Fibroblast of lung (primary cell): ENCODE data around the gene WDR41. TPM values are rescaled to one million over a fixed set of nuclear protein-coding genes. Genes with fewer than 3 reads are reported as not detected.
"Not testable (repeated sequence)": the region's sequence is repeated elsewhere in the genome, so short reads cannot be mapped to it uniquely, and the experiment has no call there.

Experiments
- DNase-seq, 2 donors: peaks; one replicate each; pipeline versions ENCODE4 v3.0.0 to v3.0.0-alpha.2; 2010; ENCODE audit warnings: low read depth in 2 of 2
- H2AFZ ChIP-seq: 2 replicates; pipeline ENCODE4 v1.5.1; 2012; ENCODE audit warnings: low read length, control low read depth, inconsistent platforms
- H3K27ac ChIP-seq: 2 replicates; pipeline ENCODE4 v1.5.1; 2011; ENCODE audit warnings: low read length, control low read depth; ENCODE audit not compliant: insufficient read depth
- H3K27me3 ChIP-seq: 2 replicates; pipeline ENCODE4 v1.5.1; 2011; ENCODE audit warnings: mild to moderate bottlenecking, low read length; ENCODE audit not compliant: control insufficient read depth, insufficient read depth
- H3K36me3 ChIP-seq: 2 replicates; pipeline ENCODE4 v1.5.1; 2011; ENCODE audit warnings: low read length; ENCODE audit not compliant: control insufficient read depth, insufficient read depth
- H3K4me1 ChIP-seq: 2 replicates; pipeline ENCODE4 v1.5.1; 2011; ENCODE audit warnings: low read length; ENCODE audit not compliant: control insufficient read depth, insufficient read depth; ENCODE audit errors: extremely low read depth
- H3K4me2 ChIP-seq: 2 replicates; pipeline ENCODE4 v1.5.1; 2011; ENCODE audit warnings: low read length, control low read depth; ENCODE audit not compliant: insufficient read depth; ENCODE audit errors: extremely low read depth
- H3K4me3 ChIP-seq, 4 experiments: fragments of 200-600 bp in 1 of 4; sonication (generic) in 1 of 4; replicated peaks in 1 of 4; 2 replicates each; pipeline ENCODE4 v1.5.1; 2011 to 2016; ENCODE audit warnings: low read length in 4 of 4, low read depth in 3 of 4, mild to moderate bottlenecking in 3 of 4, control low read depth in 2 of 4, inconsistent platforms in 1 of 4, mixed read lengths in 1 of 4; ENCODE audit not compliant: insufficient read depth in 1 of 4; ENCODE audit errors: control extremely low read depth in 1 of 4
- H3K79me2 ChIP-seq: 2 replicates; pipeline ENCODE4 v1.5.1; 2012; ENCODE audit warnings: mild to moderate bottlenecking, low read length, inconsistent platforms; ENCODE audit not compliant: control insufficient read depth, insufficient read depth
- H3K9ac ChIP-seq: 2 replicates; pipeline ENCODE4 v1.5.1; 2011; ENCODE audit warnings: mild to moderate bottlenecking, low read length, control low read depth; ENCODE audit not compliant: insufficient read depth
- H3K9me3 ChIP-seq: 2 replicates; pipeline ENCODE4 v1.5.1; 2012; ENCODE audit warnings: low read depth, low read length; ENCODE audit not compliant: control insufficient read depth, insufficient read depth
- H4K20me1 ChIP-seq: 2 replicates; pipeline ENCODE4 v1.5.1; 2011; ENCODE audit warnings: low read length; ENCODE audit not compliant: control insufficient read depth, insufficient read depth; ENCODE audit errors: extremely low read depth
- EZH2 ChIP-seq: IDR thresholded peaks from 2 replicates; pipeline ENCODE4 v1.5.1; 2012; ENCODE audit warnings: low read length, control low read depth, mild to moderate bottlenecking; ENCODE audit errors: missing control alignments
- polyA plus RNA-seq, 2 donors: library from polyadenylated mRNA; depleted of rRNA in 1 of 2; stranded (reverse) in 1 of 2; unstranded in 1 of 2; fragments of >200 nt; gene quantifications; 2 replicates each; pipeline ENCODE4 v1.2.1, GENCODE V29; 2011 to 2012; ENCODE audit warnings: missing spikeins in 1 of 2
- total RNA-seq: library from RNA; depleted of rRNA; stranded (reverse); fragments of >200 nt; gene quantifications from 2 replicates; pipeline ENCODE4 v1.2.1, GENCODE V29; 2014
- TF ChIP-seq, protein P1 (sequence below), 2 donors: IDR thresholded peaks in 1 of 2; conservative IDR thresholded peaks in 1 of 2; 1 replicate in 1 of 2; 2 replicates in 1 of 2; pipeline ENCODE4 v1.5.1; 2011 to 2012; ENCODE audit warnings: low read length in 2 of 2, control low read depth in 1 of 2, inconsistent platforms in 1 of 2, low read depth in 1 of 2, mild to moderate bottlenecking in 1 of 2

Gene WDR41
- total and polyA plus RNA-seq, 2 donors (not counting 1 experiment from before 2014, with no cell fraction given): 116 to 161 TPM

- no peak for DNase-seq
These were observed 22.3 kb upstream of the WDR41 start for GRCh38 chr5:77514457-77514856.

DNA sequence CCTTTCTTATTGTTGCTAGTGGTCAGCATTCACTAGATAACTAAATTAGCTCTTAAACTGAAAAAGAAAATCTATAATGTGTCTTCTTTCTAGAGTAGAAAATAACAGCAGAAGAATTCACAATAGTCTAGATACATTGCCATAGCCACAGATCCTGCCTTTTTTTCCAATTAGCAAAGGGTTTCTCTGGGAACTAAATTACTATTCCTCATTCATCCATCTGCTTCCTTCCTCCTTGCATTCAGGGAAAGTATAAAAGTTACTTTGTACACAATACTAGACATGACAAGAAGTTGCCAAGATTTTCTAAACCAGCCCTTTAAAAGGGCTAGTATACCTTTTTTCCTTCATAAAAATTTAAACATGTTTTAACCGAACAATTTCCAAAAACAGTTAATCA, 21.2 kb upstream of the WDR41 start:
- H3K79me2 ChIP-seq: no peaks in the 10 kb centered on the region
- no peaks in the 10 kb centered on the region for H3K36me3 ChIP-seq
- DNase-seq: no peak

More at GRCh38 chr5:77514457-77514856, 22.3 kb upstream of the WDR41 start:
- Histone ChIP-seq H3K9me3 (no peaks in the 10 kb centered on the region), H3K4me3 (no peak overlapping the region), H3K4me1 (no peaks in the 10 kb centered on the region), H4K20me1 (no peaks in the 10 kb centered on the region), H3K9ac (no peak overlapping the region), H3K4me2 (no peak overlapping the region), H3K27ac (no peak overlapping the region), H3K27me3 (no peaks in the 10 kb centered on the region), H3K79me2 (no peaks in the 10 kb centered on the region), H3K36me3 (no peaks in the 10 kb centered on the region), H2AFZ (no peak overlapping the region)
- no peak for TF ChIP-seq EZH2
- TF ChIP-seq, protein P1, sequence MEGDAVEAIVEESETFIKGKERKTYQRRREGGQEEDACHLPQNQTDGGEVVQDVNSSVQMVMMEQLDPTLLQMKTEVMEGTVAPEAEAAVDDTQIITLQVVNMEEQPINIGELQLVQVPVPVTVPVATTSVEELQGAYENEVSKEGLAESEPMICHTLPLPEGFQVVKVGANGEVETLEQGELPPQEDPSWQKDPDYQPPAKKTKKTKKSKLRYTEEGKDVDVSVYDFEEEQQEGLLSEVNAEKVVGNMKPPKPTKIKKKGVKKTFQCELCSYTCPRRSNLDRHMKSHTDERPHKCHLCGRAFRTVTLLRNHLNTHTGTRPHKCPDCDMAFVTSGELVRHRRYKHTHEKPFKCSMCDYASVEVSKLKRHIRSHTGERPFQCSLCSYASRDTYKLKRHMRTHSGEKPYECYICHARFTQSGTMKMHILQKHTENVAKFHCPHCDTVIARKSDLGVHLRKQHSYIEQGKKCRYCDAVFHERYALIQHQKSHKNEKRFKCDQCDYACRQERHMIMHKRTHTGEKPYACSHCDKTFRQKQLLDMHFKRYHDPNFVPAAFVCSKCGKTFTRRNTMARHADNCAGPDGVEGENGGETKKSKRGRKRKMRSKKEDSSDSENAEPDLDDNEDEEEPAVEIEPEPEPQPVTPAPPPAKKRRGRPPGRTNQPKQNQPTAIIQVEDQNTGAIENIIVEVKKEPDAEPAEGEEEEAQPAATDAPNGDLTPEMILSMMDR (conservative IDR thresholded peaks at IDR 0.05 in 1 of 2, IDR thresholded peaks at IDR 0.05 in 1 of 2; ENCODE audit: low read depth in 1 of 2, low read length in 2 of 2): no peak

DNA sequence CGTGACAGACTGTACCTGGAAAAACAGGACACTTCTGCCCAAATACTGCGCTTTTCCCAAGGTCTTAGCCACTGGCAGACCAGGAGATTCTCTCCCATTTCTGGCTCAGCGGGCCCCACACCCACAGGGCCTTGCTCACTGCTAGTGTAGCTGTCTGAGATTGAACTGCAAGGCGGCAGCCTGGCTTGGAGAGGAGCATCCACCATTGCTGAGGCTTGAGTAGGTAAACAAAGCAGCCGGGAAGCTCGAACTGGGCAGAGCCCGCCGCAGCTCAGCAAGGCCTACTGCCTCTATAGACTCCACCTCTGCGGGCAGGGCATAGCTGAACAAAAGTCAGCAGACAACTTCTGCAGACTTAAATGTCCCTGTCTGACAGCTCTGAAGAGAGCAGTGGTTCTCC, 9.0 kb upstream of the WDR41 start:
- DNase-seq: not testable (repeated sequence)

More for the DNA sequence above, 21.2 kb upstream of the WDR41 start:
- Histone ChIP-seq H3K27ac (no peak overlapping the region), H3K4me3 (no peak overlapping the region), H3K4me2 (no peak overlapping the region), H2AFZ (no peak overlapping the region), H3K27me3 (no peaks in the 10 kb centered on the region), H3K4me1 (no peaks in the 10 kb centered on the region), H3K9me3 (no peaks in the 10 kb centered on the region), H3K9ac (no peak overlapping the region), H4K20me1 (no peaks in the 10 kb centered on the region)
- TF ChIP-seq EZH2: no peak
- TF ChIP-seq, protein P1 (conservative IDR thresholded peaks at IDR 0.05 in 1 of 2, IDR thresholded peaks at IDR 0.05 in 1 of 2; ENCODE audit: low read depth in 1 of 2, low read length in 2 of 2): no peak

More for the DNA sequence above, 9.0 kb upstream of the WDR41 start:
- H3K27ac ChIP-seq, H3K27me3 ChIP-seq, H2AFZ ChIP-seq, H3K79me2 ChIP-seq, H3K9me3 ChIP-seq, H3K36me3 ChIP-seq, H3K4me2 ChIP-seq, H3K4me1 ChIP-seq, H4K20me1 ChIP-seq, H3K9ac ChIP-seq, H3K4me3 ChIP-seq: not testable (repeated sequence)
